Mesodermal cell (in vitro differentiated cells): ENCODE measurements around the gene FRAT1. TPM values are rescaled to one million over a fixed set of nuclear protein-coding genes. Genes with fewer than 3 reads are reported as not detected.
A peak's percentile ranks its signal among the peaks of the same experiment; 100 is the strongest.
"Not testable (repeated sequence)": the region's sequence is repeated elsewhere in the genome, so short reads cannot be mapped to it uniquely, and the experiment has no call there.

Source experiments
- H3K27ac ChIP-seq: 2 replicates; pipeline ENCODE4 v1.7.0; 2013; ENCODE audit warnings: mild to moderate bottlenecking, low read depth, low read length, moderate library complexity; ENCODE audit not compliant: severe bottlenecking
- H3K36me3 ChIP-seq: 2 replicates; pipeline ENCODE4 v1.7.1; 2013; ENCODE audit warnings: mild to moderate bottlenecking, low read length, moderate library complexity; ENCODE audit not compliant: control insufficient read depth, insufficient read depth
- H3K4me1 ChIP-seq: one replicate; pipeline ENCODE4 v1.7.1; 2013; ENCODE audit warnings: mild to moderate bottlenecking, low read length; ENCODE audit not compliant: insufficient read depth, control insufficient read depth, poor library complexity, severe bottlenecking
- H3K4me3 ChIP-seq: 2 replicates; pipeline ENCODE4 v1.7.0; 2013; ENCODE audit warnings: low read length, control low read depth, mild to moderate bottlenecking; ENCODE audit not compliant: insufficient read depth, poor library complexity, severe bottlenecking; ENCODE audit errors: extremely low read depth
- H3K9me3 ChIP-seq: 2 replicates; pipeline ENCODE4 v1.7.1; 2013; ENCODE audit warnings: mild to moderate bottlenecking, low read length, moderate library complexity; ENCODE audit not compliant: control insufficient read depth
- WGBS, 2 experiments: methylation state at CpG; one replicate each; pipeline ENCODE4 v1.1.5; 2013; ENCODE audit warnings: missing lambda C conversion rate in 2 of 2; ENCODE audit not compliant: insufficient coverage in 2 of 2; 5-methylcytosine and 5-hydroxymethylcytosine counted together
- polyA plus RNA-seq, 2 experiments: library from polyadenylated mRNA; stranded (reverse); fragments of 50-300 nt; gene quantifications; one replicate each; pipeline ENCODE4 v1.2.3, GENCODE V29; 2013

FRAT1 gene, protein sequence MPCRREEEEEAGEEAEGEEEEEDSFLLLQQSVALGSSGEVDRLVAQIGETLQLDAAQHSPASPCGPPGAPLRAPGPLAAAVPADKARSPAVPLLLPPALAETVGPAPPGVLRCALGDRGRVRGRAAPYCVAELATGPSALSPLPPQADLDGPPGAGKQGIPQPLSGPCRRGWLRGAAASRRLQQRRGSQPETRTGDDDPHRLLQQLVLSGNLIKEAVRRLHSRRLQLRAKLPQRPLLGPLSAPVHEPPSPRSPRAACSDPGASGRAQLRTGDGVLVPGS
- 3.4 TPM for polyA plus RNA-seq (2013, experiment 1 of 2)
- polyA plus RNA-seq (2013, experiment 2 of 2) = 2.5 TPM

DNA sequence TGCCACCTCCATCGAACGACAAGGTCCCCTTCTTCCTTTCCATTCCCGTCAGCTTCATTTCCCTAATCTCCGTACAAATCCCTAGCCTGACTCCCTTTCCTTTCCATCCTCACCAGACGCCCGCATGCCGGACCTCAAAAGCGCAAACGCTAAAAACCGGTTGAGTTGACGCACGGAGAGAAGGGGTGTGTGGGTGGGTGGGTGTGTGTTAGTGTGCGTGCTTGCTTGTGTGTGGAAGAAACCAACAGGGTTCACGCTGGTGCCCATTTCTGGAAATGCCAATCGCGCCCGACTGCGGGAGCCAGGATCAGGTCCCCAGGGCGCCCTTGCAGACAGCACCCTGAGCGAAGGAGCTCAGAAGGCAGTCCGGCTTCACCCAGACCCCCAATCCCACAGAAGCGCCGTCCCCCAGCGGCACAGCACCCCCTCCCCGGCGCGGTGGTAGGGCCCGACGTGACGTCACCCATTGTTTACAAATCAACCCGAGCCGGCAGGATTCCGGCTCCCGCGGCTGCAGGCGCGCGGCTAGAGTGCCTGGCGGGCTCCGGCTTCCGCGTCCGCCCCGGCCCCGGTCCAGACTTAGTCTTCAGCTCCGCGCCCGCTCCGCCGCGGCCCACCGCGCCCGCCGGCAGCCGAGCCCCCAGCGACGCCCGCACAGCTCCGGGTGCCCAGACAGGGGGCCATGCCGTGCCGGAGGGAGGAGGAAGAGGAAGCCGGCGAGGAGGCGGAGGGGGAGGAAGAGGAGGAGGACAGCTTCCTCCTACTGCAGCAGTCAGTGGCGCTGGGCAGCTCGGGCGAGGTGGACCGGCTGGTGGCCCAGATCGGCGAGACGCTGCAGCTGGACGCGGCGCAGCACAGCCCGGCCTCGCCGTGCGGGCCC is at the start of gene FRAT1:
TSS of gene FRAT1 (plus strand) at position 500 of the 880 bp plus-strand sequence. CDS start at position 683, 183 bp downstream.
- H3K9me3 ChIP-seq = no peaks in the 10 kb centered on the region
- 0 to 1% methylated on average over 27 to 61 of the region's 79 CpGs for WGBS, 2 experiments
- peaks cover 6% of the 10 kb centered on the region for H3K4me1 ChIP-seq
- peak within 1 kb of the TSS; percentile 63 for H3K4me3 ChIP-seq
- H3K36me3 ChIP-seq = no peaks in the 10 kb centered on the region
- H3K27ac ChIP-seq = peak within 1 kb of the TSS; percentile 99

DNA sequence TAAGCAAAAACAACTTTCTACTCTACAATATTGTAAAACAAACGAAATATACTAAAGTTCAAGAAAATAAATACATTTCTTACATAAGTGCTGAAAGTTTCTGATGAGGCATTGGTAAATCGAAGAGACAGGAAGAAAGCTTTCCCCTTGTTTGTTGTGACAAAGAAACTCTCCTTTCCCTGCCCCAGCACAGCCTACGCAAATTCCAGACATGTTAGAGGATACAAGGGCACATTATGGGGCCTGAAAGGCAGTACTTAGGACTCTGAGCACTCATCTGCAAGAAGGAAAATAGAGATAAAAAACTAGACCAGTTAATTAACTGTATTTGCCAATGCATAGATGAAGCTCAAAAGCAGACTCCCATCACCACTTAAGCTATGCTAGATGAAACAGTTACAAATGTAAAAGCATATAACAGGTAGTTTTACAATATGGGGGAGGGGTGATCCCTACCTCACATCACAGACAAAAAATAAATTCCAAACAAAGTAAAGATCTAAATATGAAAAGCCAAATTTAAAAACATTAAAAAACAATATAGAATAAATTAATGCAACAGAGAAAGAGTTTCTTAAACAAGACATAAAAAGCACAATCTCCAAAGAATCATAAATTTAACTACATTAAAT is 48.4 kb upstream of the FRAT1 start:
- Histone ChIP-seq H3K27ac (peak overlapping the region; percentile 29), H3K36me3 (peaks cover 11% of the 10 kb centered on the region), H3K4me1 (no peaks in the 10 kb centered on the region), H3K4me3 (no peak overlapping the region), H3K9me3 (peaks cover 5% of the 10 kb centered on the region)
- 100% methylated on average over 1 of the region's 3 CpGs; no CpG with 5 or more reads in 1 of the 2 experiments for WGBS, 2 experiments

DNA sequence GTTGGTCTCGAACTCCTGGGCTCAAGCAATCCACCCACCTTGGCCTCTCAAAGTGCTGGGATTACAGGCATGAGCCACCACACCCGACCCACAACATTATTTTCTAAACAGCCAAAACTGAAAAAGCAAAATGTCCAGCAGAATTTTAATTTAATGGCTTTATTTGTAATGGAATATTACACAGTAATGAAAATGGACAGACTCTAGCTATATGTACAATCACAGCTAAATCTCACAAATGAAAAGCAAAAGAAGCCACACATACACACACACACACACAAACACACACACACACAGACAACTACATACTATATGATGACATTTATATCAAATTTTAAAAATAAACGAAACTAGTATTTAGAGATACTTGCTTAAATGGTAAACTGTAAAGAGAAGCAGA is 45.4 kb upstream of the FRAT1 start:
- WGBS, 2 experiments = no CpG with 5 or more reads among the region's 3 CpGs
- Histone ChIP-seq H3K4me1 (peaks cover 2% of the 10 kb centered on the region), H3K4me3 (no peak overlapping the region), H3K36me3 (peaks cover 5% of the 10 kb centered on the region), H3K27ac (no peak overlapping the region), H3K9me3 (peaks cover 5% of the 10 kb centered on the region)

DNA sequence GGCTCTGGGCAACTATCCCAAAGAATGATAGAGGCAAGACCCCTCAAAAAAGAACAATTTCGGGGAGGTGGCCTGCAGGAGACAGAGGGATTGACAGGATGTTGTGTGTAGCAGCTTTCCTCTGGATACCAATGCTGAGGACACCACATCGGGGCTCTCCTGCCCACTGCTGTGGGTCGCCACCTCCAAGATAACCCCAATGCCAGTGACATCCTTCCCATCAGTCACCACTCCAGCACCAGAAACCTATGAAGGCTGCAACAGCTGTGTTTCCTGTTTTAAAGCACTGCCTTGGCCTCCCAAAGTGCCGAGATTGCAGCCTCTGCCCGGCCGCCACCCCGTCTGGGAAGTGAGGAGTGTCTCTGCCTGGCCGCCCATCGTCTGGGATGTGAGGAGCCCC is 44.2 kb upstream of the FRAT1 start:
- WGBS, 2 experiments = 83 to 92% methylated on average over 1 to 2 of the region's 9 CpGs

DNA sequence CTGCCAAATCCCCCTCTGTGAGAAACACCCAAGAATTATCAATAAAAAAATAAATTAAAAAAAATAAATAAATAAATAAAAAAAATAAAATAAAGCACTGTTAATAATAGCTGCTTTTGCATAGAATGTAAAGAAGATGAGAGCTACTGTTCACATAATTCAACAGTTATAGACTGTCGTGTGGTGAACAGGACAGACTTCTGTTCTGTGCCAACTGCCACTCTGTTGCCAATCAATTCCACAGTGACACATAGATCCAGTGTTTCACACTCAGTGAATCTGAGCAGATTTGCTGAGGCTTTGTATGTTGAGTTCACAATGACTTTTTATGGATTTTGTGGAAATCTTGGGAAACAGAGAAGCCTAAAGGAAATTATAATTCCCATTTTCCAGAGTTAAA is 41.5 kb upstream of the FRAT1 start:
- whole genome bisulfite sequencing, 2 experiments = 83 to 100% methylated on average over 1 of the region's 1 CpG
- peaks cover 11% of the 10 kb centered on the region for H3K4me1 ChIP-seq
- H3K4me3 ChIP-seq = no peak overlapping the region
- peaks cover 5% of the 10 kb centered on the region for H3K36me3 ChIP-seq
- no peak overlapping the region for H3K27ac ChIP-seq
- no peaks in the 10 kb centered on the region for H3K9me3 ChIP-seq

More for the DNA sequence above, 44.2 kb upstream of the FRAT1 start:
- H3K4me1 ChIP-seq = peaks cover 11% of the 10 kb centered on the region
- peaks cover 5% of the 10 kb centered on the region for H3K36me3 ChIP-seq
- H3K4me3 ChIP-seq = no peak overlapping the region
- H3K27ac ChIP-seq = no peak overlapping the region
- H3K9me3 ChIP-seq = peaks cover 5% of the 10 kb centered on the region

DNA sequence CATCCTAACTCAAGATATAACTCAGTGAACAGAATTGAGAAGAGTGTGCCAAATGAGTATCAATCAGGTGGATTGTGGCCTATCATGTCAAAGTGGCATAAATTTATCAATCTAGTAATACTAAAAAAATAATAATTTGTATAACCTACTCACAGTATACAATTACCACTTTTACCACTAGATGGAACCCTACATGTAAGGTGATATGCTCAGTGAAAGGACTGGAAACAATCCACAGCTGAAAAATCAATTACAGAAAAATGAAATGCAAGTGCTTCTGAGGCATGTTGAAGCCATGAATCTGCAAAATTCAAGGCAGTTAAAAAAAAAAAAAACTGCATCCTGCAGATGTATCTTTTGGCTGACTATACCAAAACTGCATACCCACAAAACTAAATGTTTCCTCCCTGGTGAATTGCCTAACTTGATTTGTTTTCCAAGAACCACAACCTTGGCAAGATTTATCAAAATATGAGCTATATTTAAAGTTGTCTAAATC is 40.5 kb upstream of the FRAT1 start:
- Histone ChIP-seq H3K9me3 (no peaks in the 10 kb centered on the region), H3K27ac (peak overlapping the region; percentile 37), H3K4me1 (peaks cover 11% of the 10 kb centered on the region), H3K4me3 (no peak overlapping the region), H3K36me3 (peaks cover 2% of the 10 kb centered on the region)

DNA sequence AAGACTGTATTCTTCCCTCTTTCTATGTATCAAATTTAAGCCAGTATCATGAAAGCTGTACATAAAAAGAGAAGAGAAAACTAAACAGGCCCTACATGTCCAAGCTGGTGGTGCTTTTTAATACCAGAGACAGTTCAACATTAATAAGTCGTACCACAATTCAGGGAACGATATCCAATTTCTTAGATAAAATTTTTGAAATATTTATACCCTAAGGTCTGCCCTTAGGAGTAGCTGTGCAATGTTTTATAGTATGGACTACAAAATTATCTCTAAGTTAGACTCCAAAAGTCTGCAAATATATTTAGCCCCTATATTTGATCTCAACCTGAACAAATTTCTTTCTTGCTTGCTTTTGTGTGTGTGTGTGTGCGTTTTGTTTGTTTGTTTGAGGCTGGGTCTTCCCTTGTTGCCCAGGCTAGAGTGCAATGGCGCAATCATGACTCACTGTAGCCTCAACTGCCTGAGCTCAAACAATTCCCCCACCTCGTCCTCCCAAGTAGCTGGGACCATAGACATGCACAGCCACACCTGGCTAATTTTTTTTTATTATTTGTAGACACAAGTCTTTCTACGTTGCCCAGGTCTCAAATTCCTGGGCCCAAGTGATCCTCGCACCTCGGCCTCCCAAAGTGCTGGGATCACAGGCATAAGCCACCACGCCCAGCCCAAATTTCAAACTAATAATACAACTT is 39.8 kb upstream of the FRAT1 start:
- WGBS, 2 experiments = 95 to 96% methylated on average over 5 of the region's 9 CpGs
- Histone ChIP-seq H3K36me3 (no peaks in the 10 kb centered on the region), H3K4me3 (no peak overlapping the region), H3K27ac (peak overlapping the region; percentile 37), H3K4me1 (peaks cover 11% of the 10 kb centered on the region), H3K9me3 (no peaks in the 10 kb centered on the region)

DNA sequence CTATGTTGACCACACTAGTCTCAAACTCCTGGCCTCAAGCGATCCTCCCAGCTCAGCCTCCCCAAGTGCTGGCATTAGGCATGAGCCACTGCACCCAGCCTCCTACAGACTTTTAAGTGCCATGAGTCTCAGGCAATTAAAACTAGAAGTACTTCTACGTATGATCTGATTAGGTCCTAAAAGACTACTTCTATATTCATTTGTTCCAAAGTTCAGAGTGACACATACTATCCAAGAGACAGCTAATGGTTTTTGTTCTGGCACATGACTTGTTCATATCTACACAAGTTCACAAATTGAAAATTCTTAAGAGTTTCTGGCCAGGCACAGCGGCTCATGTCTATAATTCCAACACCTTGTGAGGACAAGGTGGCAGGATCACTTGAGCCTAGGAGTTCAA is 38.3 kb upstream of the FRAT1 start:
- WGBS, 2 experiments = 100% methylated on average over 2 to 3 of the region's 3 CpGs
- H3K27ac ChIP-seq = no peak overlapping the region
- H3K4me3 ChIP-seq = no peak overlapping the region
- H3K36me3 ChIP-seq = no peaks in the 10 kb centered on the region
- H3K9me3 ChIP-seq = no peaks in the 10 kb centered on the region
- peaks cover 11% of the 10 kb centered on the region for H3K4me1 ChIP-seq

DNA sequence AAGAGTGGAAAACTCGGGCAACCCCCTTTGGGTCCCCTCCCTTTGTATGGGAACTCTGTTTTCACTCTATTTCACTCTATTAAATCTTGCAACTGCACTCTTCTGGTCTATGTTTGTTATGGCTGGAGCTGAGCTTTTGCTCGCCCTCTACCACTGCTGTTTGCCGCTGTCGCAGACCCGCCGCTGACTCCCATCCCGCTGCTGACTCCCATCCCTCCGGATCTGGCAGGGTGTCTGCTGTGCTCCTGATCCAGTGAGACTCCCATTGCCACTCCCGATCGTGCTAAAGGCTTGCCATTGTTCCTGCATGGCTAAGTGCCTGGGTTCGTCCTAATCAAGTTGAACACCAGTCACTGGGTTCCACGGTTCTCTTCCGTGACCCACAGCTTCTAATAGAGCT is 29.0 kb upstream of the FRAT1 start:
- WGBS, 2 experiments = 95 to 97% methylated on average over 10 to 12 of the region's 13 CpGs
- not testable (repeated sequence) for H3K4me1 ChIP-seq, H3K27ac ChIP-seq, H3K4me3 ChIP-seq, H3K9me3 ChIP-seq
- H3K36me3 ChIP-seq = peaks cover 15% of the 10 kb centered on the region
